ENCODE data around the gene ZNRF1. TPM values are rescaled to one million over a fixed set of nuclear protein-coding genes. Genes with fewer than 3 reads are reported as not detected.
A peak's percentile ranks its signal among the peaks of the same experiment; 100 is the strongest.

ZNRF1 gene
- total and polyA plus RNA-seq, 10 of the 15 experiments (the other 5 are each of a cell fraction or from before 2014, with no cell fraction given), result 5.8 to 25.9 (median 14.3) TPM

- ChIA-PET SMC1A (ENCODE audit: uncharacterized antibody, unreplicated experiment) (interaction anchor here (1.0 to 1.8 kb wide), 11 partner anchors 8 to 289 kb away, joined by 3 to 10 read pairs (median 5); partner anchors contain the start of gene ZNRF1), CTCF (interaction anchor here (0.8 to 2.8 kb wide), 7 partner anchors 12 to 400 kb away, joined by 3 to 18 read pairs (median 5); partner anchors contain the start of gene ZNRF1), RAD21 (ENCODE audit: unreplicated experiment) (interaction anchor here (0.6 to 4.0 kb wide), 10 partner anchors 14 to 318 kb away, joined by 3 to 28 read pairs (median 4); partner anchors contain the start of genes RFWD3 and ZNRF1), POLR2A (interaction anchor here (0.5 to 1.5 kb wide), 15 partner anchors 13 to 1807 kb away, joined by 3 to 10 read pairs (median 3); partner anchors contain the start of gene ZNRF1)
- ATAC-seq, result peak; percentile 99
- H3K27me3 ChIP-seq (replicated peaks in 1 of 2; ENCODE audit: control insufficient read depth in 2 of 2, insufficient read depth in 2 of 2, low read length in 1 of 2), result no peaks in the 10 kb centered on the region
- peak within 1 kb of the TSS; percentile 99 for H3K4me3 ChIP-seq
- no peaks in the 10 kb centered on the region for H3K9me3 ChIP-seq (replicated peaks; ENCODE audit: control insufficient read depth, insufficient read depth, low read length)
- peak within 1 kb of the TSS; percentile 92 for H3K9ac ChIP-seq (ENCODE audit: control insufficient read depth, insufficient read depth, low read length)
- no peaks in the 10 kb centered on the region; the same call in 1 of the 2 replicates for H3K4me1 ChIP-seq (ENCODE audit: control insufficient read depth, insufficient read depth, low read length)
- WGBS (ENCODE audit: insufficient coverage, insufficient replicate concordance, low lambda C conversion rate, missing lambda C conversion rate), result 1% methylated on average over 67 of the region's 68 CpGs
- H3K79me2 ChIP-seq (ENCODE audit: control insufficient read depth, insufficient read depth, low read length), result peaks cover 25% of the 10 kb centered on the region
- TSS peak; percentile 89 for BruUV-seq (replicated peaks)
- intact Hi-C loops (cut with micrococcal nuclease; ENCODE audit: unreplicated experiment), result no loop called here
- DNase-seq (ENCODE audit: low read depth, low spot score), result peak; percentile 96
- peak; percentile 98 for FAIRE-seq
- peak within 1 kb of the TSS; percentile 89 for H2AFZ ChIP-seq (ENCODE audit: control insufficient read depth, low read depth, low read length)
- in situ Hi-C loops (cut with MboI), result no loop called here
- H3K27ac ChIP-seq (ENCODE audit: control insufficient read depth, insufficient read depth), result peak within 1 kb of the TSS; percentile 92
- no peaks in the 10 kb centered on the region for H4K20me1 ChIP-seq (ENCODE audit: control insufficient read depth, insufficient read depth)
- no peaks in the 10 kb centered on the region; a peak in 1 of 4 replicates for H3K36me3 ChIP-seq (ENCODE audit: control insufficient read depth in 2 of 2, insufficient read depth in 2 of 2, low read length in 1 of 2)
- peak within 1 kb of the TSS; percentile 83 for H3K4me2 ChIP-seq (ENCODE audit: control insufficient read depth, insufficient read depth)
- peak; percentile 70 for TF ChIP-seq RUNX3 (IDR thresholded peaks at IDR 0.05; ENCODE audit: low read length)
- peak; percentile 89 for TF ChIP-seq SP1 (IDR thresholded peaks at IDR 0.05; ENCODE audit: low read depth, low read length)
- 0 out of 2 replicates have a peak, but pooled peaks have one; percentile 43 for TF ChIP-seq NKRF (conservative IDR thresholded peaks at IDR 0.05)
- peak; percentile 49; the same call in 1 of the 2 replicates for TF ChIP-seq ATF7 (IDR thresholded peaks at IDR 0.05; ENCODE audit: low read depth)
- peak; percentile 53; the same call in 1 of the 2 replicates for TF ChIP-seq NR2F1 (conservative IDR thresholded peaks at IDR 0.05)
- TF ChIP-seq SREBF1 (IDR thresholded peaks at IDR 0.05; ENCODE audit: low read length), result no peak
- no peak for TF ChIP-seq ZNF207 (IDR thresholded peaks at IDR 0.05; ENCODE audit: borderline replicate concordance)
- no peak for TF ChIP-seq EED (IDR thresholded peaks at IDR 0.05; ENCODE audit: low read depth)
- TF ChIP-seq KAT2A (conservative IDR thresholded peaks at IDR 0.05; ENCODE audit: control insufficient read depth, low read depth, low read length), result no peak
- peak; percentile 94 for TF ChIP-seq HDGF (IDR thresholded peaks at IDR 0.05)
- TF ChIP-seq RELB (IDR thresholded peaks at IDR 0.05; ENCODE audit: low read depth), result no peak
- 0 out of 2 replicates have a peak, but pooled peaks have one; percentile 53 for TF ChIP-seq IRF3 (IDR thresholded peaks at IDR 0.05)
- TF ChIP-seq ZBTB40 (IDR thresholded peaks at IDR 0.05; ENCODE audit: borderline replicate concordance), result peak; percentile 61; the same call in 1 of the 2 replicates
- peak; percentile 64; the same call in 1 of the 2 replicates for TF ChIP-seq LARP7 (IDR thresholded peaks at IDR 0.05)
These were observed 14.1 kb upstream of the ZNRF1 start, which contains the start of gene WDR59 for GRCh38 chr16:74984529-74985296. Gene WDR59 (minus strand): TSS chr16:74985123. CDS start chr16:74985017, 106 bp downstream.

All from GM12878 (cell line).